B cell (primary cell): ENCODE data around the gene MUC13. TPM values are rescaled to one million over a fixed set of nuclear protein-coding genes. Genes with fewer than 3 reads are reported as not detected.

Experiments
- ATAC-seq: fragments of 200-7000 bp; cut with Tn5 transposase; one replicate; pipeline ENCODE4 v1.10.0; 2021; ENCODE audit warnings: low read depth, mild to moderate bottlenecking, moderate number of reproducible peaks, moderate library complexity
- CTCF ChIA-PET: fragments of 350-600 bp; sonication (Branson Sonifier 250); formaldehyde crosslinking; loops from one replicate; lab custom pipeline; 2021; ENCODE audit warnings: antibody characterized with exemption, inconsistent platforms; lab: Charles Lee
- POLR2A ChIA-PET: fragments of 350-600 bp; sonication (Branson Sonifier 250); formaldehyde crosslinking; loops from one replicate; lab custom pipeline; 2021; ENCODE audit warnings: antibody characterized with exemption; lab: Charles Lee
- DNase-seq: peaks from one replicate; pipeline ENCODE4 v3.0.0; 2013
- H2AFZ ChIP-seq: 2 replicates; pipeline ENCODE4 v1.6.1; 2012; ENCODE audit warnings: mild to moderate bottlenecking, low read depth, low read length; ENCODE audit not compliant: insufficient read depth, poor library complexity, severe bottlenecking
- H3K27ac ChIP-seq, 2 donors: 1 replicate in 1 of 2; 2 replicates in 1 of 2; pipeline ENCODE4 v1.5.1; 2012 to 2013; ENCODE audit warnings: low read length in 2 of 2, mild to moderate bottlenecking in 2 of 2, moderate library complexity in 1 of 2
- H3K27me3 ChIP-seq, 4 experiments: fragments of 200-600 bp in 1 of 4; sonication (generic) in 1 of 4; replicated peaks in 1 of 4; 1 replicate in 2 of 4; 2 replicates in 2 of 4; pipeline versions ENCODE4 v1.6.1 to v1.7.0; 2013 to 2016; ENCODE audit warnings: low read length in 3 of 4, mild to moderate bottlenecking in 2 of 4, mixed read lengths in 1 of 4, moderate library complexity in 1 of 4; ENCODE audit not compliant: insufficient read depth in 4 of 4, control insufficient read depth in 3 of 4; ENCODE audit errors: control extremely low read depth in 1 of 4
- H3K36me3 ChIP-seq, 2 experiments: replicated peaks in 1 of 2; 1 replicate in 1 of 2; 2 replicates in 1 of 2; pipeline versions ENCODE4 v1.6.1 to v1.7.1; 2013; ENCODE audit warnings: low read length in 1 of 2; ENCODE audit not compliant: insufficient read depth in 2 of 2, control insufficient read depth in 1 of 2; ENCODE audit errors: control extremely low read depth in 1 of 2, extremely low read depth in 1 of 2
- H3K4me1 ChIP-seq, 2 donors: fragments of 200-600 bp in 1 of 2; sonication (generic) in 1 of 2; 1 replicate in 1 of 2; 2 replicates in 1 of 2; pipeline versions ENCODE4 v1.5.1 to v1.6.1; 2013 to 2017; ENCODE audit warnings: low read length in 2 of 2; ENCODE audit not compliant: control insufficient read depth in 2 of 2, insufficient read depth in 2 of 2
- H3K4me2 ChIP-seq: replicated peaks from 2 replicates; pipeline ENCODE3; 2012; ENCODE audit warnings: mild to moderate bottlenecking, low read depth, low read length; ENCODE audit not compliant: poor library complexity, severe bottlenecking
- H3K4me3 ChIP-seq, 5 experiments: fragments of 200-600 bp in 1 of 5; sonication (generic) in 1 of 5; 1 replicate in 3 of 5; 2 replicates in 2 of 5; pipeline versions ENCODE4 v1.5.1 to v1.7.0; 2011 to 2016; ENCODE audit warnings: low read length in 4 of 5, mild to moderate bottlenecking in 4 of 5, low read depth in 2 of 5, control low read depth in 1 of 5, moderate library complexity in 1 of 5; ENCODE audit not compliant: insufficient read depth in 1 of 5; ENCODE audit errors: control extremely low read depth in 1 of 5, extremely low read depth in 1 of 5
- H3K79me2 ChIP-seq: fragments of 200-600 bp; sonication (generic); one replicate; pipeline ENCODE4 v1.6.0; 2016; ENCODE audit warnings: low read length; ENCODE audit not compliant: control insufficient read depth, insufficient read depth
- H3K9ac ChIP-seq: fragments of 200-600 bp; sonication (generic); 2 replicates; pipeline ENCODE4 v1.6.1; 2017; ENCODE audit warnings: mild to moderate bottlenecking, low read length, moderate library complexity
- H3K9me3 ChIP-seq, 3 donors: one replicate each; pipeline versions ENCODE4 v1.6.1 to v1.7.1; 2013; ENCODE audit warnings: low read length in 2 of 3; ENCODE audit not compliant: control insufficient read depth in 2 of 3, insufficient read depth in 1 of 3; ENCODE audit errors: control extremely low read depth in 1 of 3
- H4K20me1 ChIP-seq: 2 replicates; pipeline ENCODE4 v1.6.0; 2012; ENCODE audit warnings: mild to moderate bottlenecking, low read length; ENCODE audit not compliant: insufficient read depth, control insufficient read depth, poor library complexity, severe bottlenecking
- H3K27ac Mint-ChIP-seq: one replicate; pipeline ENCODE4 v1.8.0; 2021; ENCODE audit warnings: mixed read lengths
- H3K27me3 Mint-ChIP-seq: one replicate; pipeline ENCODE4 v1.8.0; 2021; ENCODE audit warnings: mixed read lengths
- H3K4me1 Mint-ChIP-seq: one replicate; pipeline ENCODE4 v1.8.0; 2021; ENCODE audit warnings: mixed read lengths
- H3K4me3 Mint-ChIP-seq: one replicate; pipeline ENCODE4 v1.8.0; 2021; ENCODE audit warnings: mixed read lengths
- H3K9me3 Mint-ChIP-seq: one replicate; pipeline ENCODE4 v1.8.0; 2022; ENCODE audit warnings: mixed read lengths; ENCODE audit not compliant: insufficient read depth
- CTCF ChIP-seq: fragments of 200-600 bp; IDR thresholded peaks from one replicate; pipeline ENCODE4 v1.8.0; 2022; ENCODE audit warnings: antibody characterized with exemption, mild to moderate bottlenecking
- EZH2 ChIP-seq: IDR thresholded peaks from 2 replicates; pipeline ENCODE4 v1.6.1; 2012; ENCODE audit warnings: borderline replicate concordance, low read depth, mild to moderate bottlenecking, moderate library complexity, low read length; ENCODE audit not compliant: insufficient read depth, poor library complexity, severe bottlenecking
- WGBS: methylation state at CpG from one replicate; pipeline ENCODE4 v1.1.5; 2013; ENCODE audit warnings: missing lambda C conversion rate; ENCODE audit not compliant: insufficient coverage; 5-methylcytosine and 5-hydroxymethylcytosine counted together
- intact Hi-C: fragments of 100-400 bp; cut with micrococcal nuclease; formaldehyde crosslinking; loops from one replicate; pipeline ENCODE4 v1.10.0; 2022
- polyA plus RNA-seq: library from polyadenylated mRNA; depleted of rRNA; stranded (reverse); fragments of >200 nt; gene quantifications from 2 replicates; pipeline ENCODE4 v1.2.3, GENCODE V29; 2012
- total RNA-seq, 2 donors: library from RNA; stranded (reverse); fragments of 120-200 nt in 1 of 2; gene quantifications; 1 replicate in 1 of 2; 2 replicates in 1 of 2; pipeline versions ENCODE4 v1.2.3 to v1.2.4, GENCODE V29; 2013 to 2022

MUC13 gene
- total and polyA plus RNA-seq, 2 donors (not counting 1 experiment from before 2014, with no cell fraction given), result not detected

- ChIA-PET CTCF (no interaction called here), POLR2A (no interaction called here)
- no peak overlapping the region for H3K4me2 ChIP-seq
Measured at GRCh38 chr3:124888482-124889441, 45.8 kb downstream of the MUC13 start.

More at GRCh38 chr3:124888482-124889441, 45.8 kb downstream of the MUC13 start:
- Histone ChIP-seq H3K36me3 (no peaks in the 10 kb centered on the region), H3K4me1 (peaks cover 10 to 12% of the 10 kb centered on the region in 2 donors), H3K79me2 (no peaks in the 10 kb centered on the region), H4K20me1 (no peaks in the 10 kb centered on the region), H3K9me3 (peaks cover 0 to 4% (median 0%) of the 10 kb centered on the region in 3 donors), H2AFZ (no peak overlapping the region), H3K27me3 (peaks cover 0 to 46% (median 20%) of the 10 kb centered on the region in 4 experiments), H3K4me3 (no peak overlapping the region), H3K27ac (no peak overlapping the region), H3K9ac (no peak overlapping the region)
- intact Hi-C loops, result no loop called here
- Mint-ChIP-seq H3K9me3 (no peaks in the 10 kb centered on the region), H3K4me3 (peak overlapping the region; percentile 71), H3K4me1 (peaks cover 8% of the 10 kb centered on the region), H3K27me3 (peaks cover 46% of the 10 kb centered on the region), H3K27ac (no peak overlapping the region)
- no peak for TF ChIP-seq CTCF
- no peak for TF ChIP-seq EZH2
- 61% methylated on average over 4 of the region's 8 CpGs for WGBS
- DNase-seq (no peak), ATAC-seq (no peak)
